ENCODE data around the gene CFAP99. TPM values are rescaled to one million over a fixed set of nuclear protein-coding genes. Genes with fewer than 3 reads are reported as not detected.
A peak's percentile ranks its signal among the peaks of the same experiment; 100 is the strongest.

CFAP99 gene
- total and polyA plus RNA-seq, 9 of the 15 experiments (the other 6 are each of a cell fraction or from before 2014, with no cell fraction given): 0.07 to 0.18 (median 0.09) TPM; not detected in 6

DNA sequence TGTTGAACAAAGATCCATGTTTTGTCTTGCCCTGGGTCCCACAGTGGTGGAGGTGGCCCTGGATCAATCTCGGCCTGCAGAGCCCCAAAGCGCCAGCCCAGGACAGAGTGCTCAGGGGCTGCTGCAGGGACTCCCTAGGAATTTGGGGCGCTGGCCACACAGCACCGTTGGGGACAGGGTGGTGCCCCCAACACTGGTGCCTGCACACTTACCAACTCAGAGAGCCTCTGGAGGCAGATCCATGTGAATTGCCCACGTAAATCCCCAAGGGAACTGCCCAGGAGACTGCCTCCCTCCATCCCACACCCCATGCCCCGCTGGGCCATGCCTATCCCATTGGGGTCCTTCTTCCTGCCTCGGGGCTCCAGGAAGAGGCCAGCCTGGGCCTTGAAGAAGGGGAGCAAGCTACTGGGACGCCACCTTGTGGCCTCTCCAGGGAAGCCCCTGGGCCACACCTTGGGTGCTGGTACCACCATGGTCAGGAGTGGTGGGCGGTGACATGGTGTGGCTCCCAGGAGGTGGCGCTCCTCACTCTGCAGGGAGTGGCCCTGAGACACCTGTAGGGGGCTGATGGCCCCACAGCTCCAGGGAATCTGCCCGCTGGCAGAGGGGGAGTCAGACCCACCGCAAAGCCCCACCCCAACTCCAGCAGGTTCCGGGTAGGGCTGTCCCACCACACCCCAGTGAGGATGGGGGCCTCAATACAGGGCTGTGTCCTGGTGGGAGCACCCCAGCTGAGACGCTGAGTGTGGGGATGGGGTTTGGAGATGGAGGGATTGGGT, 22.8 kb downstream of the CFAP99 start (continued):
- TF ChIP-seq LEF1 (IDR thresholded peaks at IDR 0.05) (no peak), ZNF384 (IDR thresholded peaks at IDR 0.05; ENCODE audit: low read depth, low read length) (no peak), SLC30A9 (CRISPR knock-in tag; IDR thresholded peaks at IDR 0.05) (no peak), GTF2E2 (tag; IDR thresholded peaks at IDR 0.05) (no peak), PCBP2 (IDR thresholded peaks at IDR 0.05; ENCODE audit: low read depth, low read length, poor library complexity, severe bottlenecking) (no peak), JUN (IDR thresholded peaks at IDR 0.05; ENCODE audit: borderline replicate concordance, low read depth, low read length) (peak; percentile 70), JUN (CRISPR knock-in tag; IDR thresholded peaks at IDR 0.05; ENCODE audit: borderline replicate concordance) (no peak), ZNF589 (CRISPR knock-in tag; IDR thresholded peaks at IDR 0.05; ENCODE audit: low read depth) (no peak), LARP7 (IDR thresholded peaks at IDR 0.05) (no peak), POU5F1 (IDR thresholded peaks at IDR 0.05; ENCODE audit: borderline replicate concordance, low read depth, low read length, partially characterized antibody) (no peak), SAP30 (IDR thresholded peaks at IDR 0.05; ENCODE audit: borderline replicate concordance, insufficient read depth, low read depth, low read length, poor library complexity, severe bottlenecking) (no peak), TCFL5 (CRISPR knock-in tag; conservative IDR thresholded peaks at IDR 0.05) (no peak)
- TF ChIP-seq, protein P1, sequence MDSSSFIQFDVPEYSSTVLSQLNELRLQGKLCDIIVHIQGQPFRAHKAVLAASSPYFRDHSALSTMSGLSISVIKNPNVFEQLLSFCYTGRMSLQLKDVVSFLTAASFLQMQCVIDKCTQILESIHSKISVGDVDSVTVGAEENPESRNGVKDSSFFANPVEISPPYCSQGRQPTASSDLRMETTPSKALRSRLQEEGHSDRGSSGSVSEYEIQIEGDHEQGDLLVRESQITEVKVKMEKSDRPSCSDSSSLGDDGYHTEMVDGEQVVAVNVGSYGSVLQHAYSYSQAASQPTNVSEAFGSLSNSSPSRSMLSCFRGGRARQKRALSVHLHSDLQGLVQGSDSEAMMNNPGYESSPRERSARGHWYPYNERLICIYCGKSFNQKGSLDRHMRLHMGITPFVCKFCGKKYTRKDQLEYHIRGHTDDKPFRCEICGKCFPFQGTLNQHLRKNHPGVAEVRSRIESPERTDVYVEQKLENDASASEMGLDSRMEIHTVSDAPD (CRISPR knock-in tag; IDR thresholded peaks at IDR 0.05): no peak
- TF ChIP-seq, protein P2, sequence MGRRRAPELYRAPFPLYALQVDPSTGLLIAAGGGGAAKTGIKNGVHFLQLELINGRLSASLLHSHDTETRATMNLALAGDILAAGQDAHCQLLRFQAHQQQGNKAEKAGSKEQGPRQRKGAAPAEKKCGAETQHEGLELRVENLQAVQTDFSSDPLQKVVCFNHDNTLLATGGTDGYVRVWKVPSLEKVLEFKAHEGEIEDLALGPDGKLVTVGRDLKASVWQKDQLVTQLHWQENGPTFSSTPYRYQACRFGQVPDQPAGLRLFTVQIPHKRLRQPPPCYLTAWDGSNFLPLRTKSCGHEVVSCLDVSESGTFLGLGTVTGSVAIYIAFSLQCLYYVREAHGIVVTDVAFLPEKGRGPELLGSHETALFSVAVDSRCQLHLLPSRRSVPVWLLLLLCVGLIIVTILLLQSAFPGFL (CRISPR knock-in tag; IDR thresholded peaks at IDR 0.05): no peak
- TF ChIP-seq, protein P3, sequence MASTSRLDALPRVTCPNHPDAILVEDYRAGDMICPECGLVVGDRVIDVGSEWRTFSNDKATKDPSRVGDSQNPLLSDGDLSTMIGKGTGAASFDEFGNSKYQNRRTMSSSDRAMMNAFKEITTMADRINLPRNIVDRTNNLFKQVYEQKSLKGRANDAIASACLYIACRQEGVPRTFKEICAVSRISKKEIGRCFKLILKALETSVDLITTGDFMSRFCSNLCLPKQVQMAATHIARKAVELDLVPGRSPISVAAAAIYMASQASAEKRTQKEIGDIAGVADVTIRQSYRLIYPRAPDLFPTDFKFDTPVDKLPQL (IDR thresholded peaks at IDR 0.05; ENCODE audit: extremely low read depth, insufficient read length): no peak
- TF ChIP-seq, protein P4, sequence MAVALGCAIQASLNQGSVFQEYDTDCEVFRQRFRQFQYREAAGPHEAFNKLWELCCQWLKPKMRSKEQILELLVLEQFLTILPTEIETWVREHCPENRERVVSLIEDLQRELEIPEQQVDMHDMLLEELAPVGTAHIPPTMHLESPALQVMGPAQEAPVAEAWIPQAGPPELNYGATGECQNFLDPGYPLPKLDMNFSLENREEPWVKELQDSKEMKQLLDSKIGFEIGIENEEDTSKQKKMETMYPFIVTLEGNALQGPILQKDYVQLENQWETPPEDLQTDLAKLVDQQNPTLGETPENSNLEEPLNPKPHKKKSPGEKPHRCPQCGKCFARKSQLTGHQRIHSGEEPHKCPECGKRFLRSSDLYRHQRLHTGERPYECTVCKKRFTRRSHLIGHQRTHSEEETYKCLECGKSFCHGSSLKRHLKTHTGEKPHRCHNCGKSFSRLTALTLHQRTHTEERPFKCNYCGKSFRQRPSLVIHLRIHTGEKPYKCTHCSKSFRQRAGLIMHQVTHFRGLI (CRISPR knock-in tag; IDR thresholded peaks at IDR 0.05): no peak
- TF ChIP-seq, protein P5, sequence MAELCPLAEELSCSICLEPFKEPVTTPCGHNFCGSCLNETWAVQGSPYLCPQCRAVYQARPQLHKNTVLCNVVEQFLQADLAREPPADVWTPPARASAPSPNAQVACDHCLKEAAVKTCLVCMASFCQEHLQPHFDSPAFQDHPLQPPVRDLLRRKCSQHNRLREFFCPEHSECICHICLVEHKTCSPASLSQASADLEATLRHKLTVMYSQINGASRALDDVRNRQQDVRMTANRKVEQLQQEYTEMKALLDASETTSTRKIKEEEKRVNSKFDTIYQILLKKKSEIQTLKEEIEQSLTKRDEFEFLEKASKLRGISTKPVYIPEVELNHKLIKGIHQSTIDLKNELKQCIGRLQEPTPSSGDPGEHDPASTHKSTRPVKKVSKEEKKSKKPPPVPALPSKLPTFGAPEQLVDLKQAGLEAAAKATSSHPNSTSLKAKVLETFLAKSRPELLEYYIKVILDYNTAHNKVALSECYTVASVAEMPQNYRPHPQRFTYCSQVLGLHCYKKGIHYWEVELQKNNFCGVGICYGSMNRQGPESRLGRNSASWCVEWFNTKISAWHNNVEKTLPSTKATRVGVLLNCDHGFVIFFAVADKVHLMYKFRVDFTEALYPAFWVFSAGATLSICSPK (IDR thresholded peaks at IDR 0.05; ENCODE audit: borderline replicate concordance): no peak
- TF ChIP-seq, protein P6, sequence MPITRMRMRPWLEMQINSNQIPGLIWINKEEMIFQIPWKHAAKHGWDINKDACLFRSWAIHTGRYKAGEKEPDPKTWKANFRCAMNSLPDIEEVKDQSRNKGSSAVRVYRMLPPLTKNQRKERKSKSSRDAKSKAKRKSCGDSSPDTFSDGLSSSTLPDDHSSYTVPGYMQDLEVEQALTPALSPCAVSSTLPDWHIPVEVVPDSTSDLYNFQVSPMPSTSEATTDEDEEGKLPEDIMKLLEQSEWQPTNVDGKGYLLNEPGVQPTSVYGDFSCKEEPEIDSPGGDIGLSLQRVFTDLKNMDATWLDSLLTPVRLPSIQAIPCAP (CRISPR knock-in tag; IDR thresholded peaks at IDR 0.05; ENCODE audit: borderline replicate concordance): no peak

Data from K562 (cell line).